DND-41 (cell line): ENCODE measurements around the gene SLC35F3.
A peak's percentile ranks its signal among the peaks of the same experiment; 100 is the strongest.

Experiments used
- ATAC-seq: fragments of 200-7000 bp; cut with Tn5 transposase; 3 replicates; pipeline ENCODE4 v1.9.1; 2021; ENCODE audit warnings: low read depth; ENCODE audit not compliant: insufficient read depth
- DNase-seq: peaks from one replicate; pipeline ENCODE4 v3.0.0-alpha.2; 2020
- H2AFZ ChIP-seq: 2 replicates; pipeline ENCODE4 v1.6.0; 2012; ENCODE audit warnings: low read depth, low read length
- H3K27ac ChIP-seq: 2 replicates; pipeline ENCODE4 v1.5.1; 2012; ENCODE audit warnings: low read length, inconsistent platforms
- H3K27me3 ChIP-seq: fragments of 200-600 bp; sonication (generic); 2 replicates; pipeline ENCODE4 v1.6.0; 2012; ENCODE audit warnings: low read length, mild to moderate bottlenecking, inconsistent platforms; ENCODE audit not compliant: insufficient read depth, poor library complexity
- H3K36me3 ChIP-seq: 2 replicates; pipeline ENCODE4 v1.5.1; 2012; ENCODE audit warnings: low read length, inconsistent platforms; ENCODE audit not compliant: insufficient read depth
- H3K4me1 ChIP-seq: 2 replicates; pipeline ENCODE4 v1.5.1; 2012; ENCODE audit warnings: mild to moderate bottlenecking, low read length; ENCODE audit not compliant: insufficient read depth
- H3K4me2 ChIP-seq: 2 replicates; pipeline ENCODE4 v1.6.0; 2012; ENCODE audit warnings: mild to moderate bottlenecking, moderate library complexity, low read length, inconsistent platforms; ENCODE audit not compliant: insufficient read depth
- H3K4me3 ChIP-seq, 2 experiments: fragments of 200-600 bp in 1 of 2; shearing (Covaris generic) in 1 of 2; 2 replicates each; pipeline ENCODE4 v1.5.1; 2012 to 2016; ENCODE audit warnings: inconsistent platforms in 2 of 2, low read length in 2 of 2, mild to moderate bottlenecking in 2 of 2, low read depth in 1 of 2, moderate library complexity in 1 of 2
- H3K79me2 ChIP-seq: 2 replicates; pipeline ENCODE4 v1.6.0; 2012; ENCODE audit warnings: low read length, inconsistent platforms; ENCODE audit not compliant: insufficient read depth
- H3K9ac ChIP-seq: 2 replicates; pipeline ENCODE4 v1.6.0; 2012; ENCODE audit warnings: low read depth, mild to moderate bottlenecking, inconsistent platforms, low read length, moderate library complexity
- H3K9me3 ChIP-seq: 2 replicates; pipeline ENCODE4 v1.5.1; 2012; ENCODE audit warnings: low read length, moderate library complexity, mild to moderate bottlenecking, inconsistent platforms; ENCODE audit not compliant: insufficient read depth, severe bottlenecking
- H4K20me1 ChIP-seq: 2 replicates; pipeline ENCODE4 v1.6.0; 2012; ENCODE audit warnings: low read length; ENCODE audit not compliant: insufficient read depth
- EZH2 ChIP-seq: IDR thresholded peaks from 3 replicates; pipeline ENCODE4 v1.6.1; 2012; ENCODE audit warnings: borderline replicate concordance, low read depth, mild to moderate bottlenecking, moderate library complexity, low read length, inconsistent platforms; ENCODE audit not compliant: severe bottlenecking
- TF ChIP-seq, protein P1 (sequence below): IDR thresholded peaks from 2 replicates; pipeline ENCODE4 v1.5.1; 2012; ENCODE audit warnings: borderline replicate concordance, low read length, moderate library complexity, mild to moderate bottlenecking; ENCODE audit not compliant: poor library complexity, severe bottlenecking; ENCODE audit errors: extremely low read depth

The SLC35F3 gene

DNA sequence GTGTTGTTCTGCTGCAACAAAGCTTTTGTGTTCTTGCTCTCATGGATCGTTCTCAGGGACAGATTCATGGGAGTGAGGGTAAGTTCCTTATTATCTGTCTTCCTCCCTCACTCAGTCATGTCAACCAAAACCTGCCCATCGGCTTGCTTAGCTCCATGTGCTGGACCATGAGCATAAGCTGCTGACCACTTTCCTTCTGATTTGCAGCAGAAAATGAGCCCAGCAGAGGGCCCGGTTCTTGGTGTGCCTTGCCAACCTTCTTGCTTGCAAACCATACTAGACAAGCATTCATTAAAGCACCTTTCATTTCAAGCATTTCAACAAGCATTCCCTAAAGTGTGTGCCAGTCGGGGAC, 404.7 kb downstream of the SLC35F3 start:
- no peaks in the 10 kb centered on the region for H3K9me3 ChIP-seq
- no peaks in the 10 kb centered on the region for H4K20me1 ChIP-seq
- TF ChIP-seq, protein P1, sequence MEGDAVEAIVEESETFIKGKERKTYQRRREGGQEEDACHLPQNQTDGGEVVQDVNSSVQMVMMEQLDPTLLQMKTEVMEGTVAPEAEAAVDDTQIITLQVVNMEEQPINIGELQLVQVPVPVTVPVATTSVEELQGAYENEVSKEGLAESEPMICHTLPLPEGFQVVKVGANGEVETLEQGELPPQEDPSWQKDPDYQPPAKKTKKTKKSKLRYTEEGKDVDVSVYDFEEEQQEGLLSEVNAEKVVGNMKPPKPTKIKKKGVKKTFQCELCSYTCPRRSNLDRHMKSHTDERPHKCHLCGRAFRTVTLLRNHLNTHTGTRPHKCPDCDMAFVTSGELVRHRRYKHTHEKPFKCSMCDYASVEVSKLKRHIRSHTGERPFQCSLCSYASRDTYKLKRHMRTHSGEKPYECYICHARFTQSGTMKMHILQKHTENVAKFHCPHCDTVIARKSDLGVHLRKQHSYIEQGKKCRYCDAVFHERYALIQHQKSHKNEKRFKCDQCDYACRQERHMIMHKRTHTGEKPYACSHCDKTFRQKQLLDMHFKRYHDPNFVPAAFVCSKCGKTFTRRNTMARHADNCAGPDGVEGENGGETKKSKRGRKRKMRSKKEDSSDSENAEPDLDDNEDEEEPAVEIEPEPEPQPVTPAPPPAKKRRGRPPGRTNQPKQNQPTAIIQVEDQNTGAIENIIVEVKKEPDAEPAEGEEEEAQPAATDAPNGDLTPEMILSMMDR: no peak
- no peak for TF ChIP-seq EZH2
- H3K9ac ChIP-seq: no peak overlapping the region
- H3K79me2 ChIP-seq: no peaks in the 10 kb centered on the region
- no peaks in the 10 kb centered on the region for H3K36me3 ChIP-seq
- DNase-seq (no peak), ATAC-seq (no peak)
- H3K27me3 ChIP-seq: no peaks in the 10 kb centered on the region
- H2AFZ ChIP-seq: no peak overlapping the region
- no peak overlapping the region for H3K27ac ChIP-seq
- H3K4me1 ChIP-seq: peaks cover 5% of the 10 kb centered on the region
- H3K4me3 ChIP-seq: no peak overlapping the region
- no peak overlapping the region for H3K4me2 ChIP-seq

GRCh38 chr1:234309598-234310459, 405.4 kb downstream of the SLC35F3 start:
- Histone ChIP-seq H3K4me1 (peaks cover 11% of the 10 kb centered on the region), H3K79me2 (no peaks in the 10 kb centered on the region), H3K27ac (peak overlapping the region; percentile 9; the same call in 1 of the 2 replicates), H3K9ac (no peak overlapping the region), H3K27me3 (no peaks in the 10 kb centered on the region), H4K20me1 (no peaks in the 10 kb centered on the region), H3K4me2 (no peak overlapping the region), H3K9me3 (no peaks in the 10 kb centered on the region), H2AFZ (no peak overlapping the region), H3K36me3 (no peaks in the 10 kb centered on the region), H3K4me3 (no peak overlapping the region)
- DNase-seq (peak; percentile 72), ATAC-seq (peak; percentile 87)
- no peak for TF ChIP-seq EZH2
- TF ChIP-seq, protein P1: peak; percentile 94

DNA sequence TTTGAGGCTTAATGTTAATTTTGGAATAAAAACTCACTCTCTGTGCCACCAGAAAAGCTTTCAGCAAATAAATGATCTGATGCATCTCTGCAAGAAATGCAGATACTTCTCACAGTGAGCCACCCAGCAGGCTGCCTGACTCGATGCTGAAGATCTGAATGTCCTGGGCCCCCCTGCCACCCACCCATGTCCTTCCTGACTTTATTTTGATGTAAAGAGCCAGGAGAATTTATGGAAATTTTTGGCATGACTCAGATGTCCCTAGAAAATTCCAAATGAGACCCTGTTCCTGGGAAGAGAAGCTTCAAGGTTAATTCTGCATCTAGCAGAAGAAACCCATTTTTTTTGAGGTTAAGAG, 406.0 kb downstream of the SLC35F3 start:
- Histone ChIP-seq H3K27ac (no peak overlapping the region), H3K36me3 (no peaks in the 10 kb centered on the region), H3K9ac (no peak overlapping the region), H3K4me3 (no peak overlapping the region), H4K20me1 (no peaks in the 10 kb centered on the region), H3K4me2 (no peak overlapping the region), H3K79me2 (no peaks in the 10 kb centered on the region), H3K9me3 (no peaks in the 10 kb centered on the region), H2AFZ (no peak overlapping the region), H3K4me1 (peaks cover 18% of the 10 kb centered on the region), H3K27me3 (no peaks in the 10 kb centered on the region)
- no peak for TF ChIP-seq EZH2
- TF ChIP-seq, protein P1: no peak
- ATAC-seq (no peak), DNase-seq (no peak)
